ENCODE data around the gene SLC25A42.

- TF ChIP-seq ESRRA (CRISPR knock-in tag; IDR thresholded peaks at IDR 0.05; ENCODE audit: borderline replicate concordance) (no peak), NR2C2 (CRISPR knock-in tag; IDR thresholded peaks at IDR 0.05) (no peak)
- TF ChIP-seq, protein P1, sequence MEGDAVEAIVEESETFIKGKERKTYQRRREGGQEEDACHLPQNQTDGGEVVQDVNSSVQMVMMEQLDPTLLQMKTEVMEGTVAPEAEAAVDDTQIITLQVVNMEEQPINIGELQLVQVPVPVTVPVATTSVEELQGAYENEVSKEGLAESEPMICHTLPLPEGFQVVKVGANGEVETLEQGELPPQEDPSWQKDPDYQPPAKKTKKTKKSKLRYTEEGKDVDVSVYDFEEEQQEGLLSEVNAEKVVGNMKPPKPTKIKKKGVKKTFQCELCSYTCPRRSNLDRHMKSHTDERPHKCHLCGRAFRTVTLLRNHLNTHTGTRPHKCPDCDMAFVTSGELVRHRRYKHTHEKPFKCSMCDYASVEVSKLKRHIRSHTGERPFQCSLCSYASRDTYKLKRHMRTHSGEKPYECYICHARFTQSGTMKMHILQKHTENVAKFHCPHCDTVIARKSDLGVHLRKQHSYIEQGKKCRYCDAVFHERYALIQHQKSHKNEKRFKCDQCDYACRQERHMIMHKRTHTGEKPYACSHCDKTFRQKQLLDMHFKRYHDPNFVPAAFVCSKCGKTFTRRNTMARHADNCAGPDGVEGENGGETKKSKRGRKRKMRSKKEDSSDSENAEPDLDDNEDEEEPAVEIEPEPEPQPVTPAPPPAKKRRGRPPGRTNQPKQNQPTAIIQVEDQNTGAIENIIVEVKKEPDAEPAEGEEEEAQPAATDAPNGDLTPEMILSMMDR (IDR thresholded peaks at IDR 0.05), result no peak
- TF ChIP-seq, protein P2, sequence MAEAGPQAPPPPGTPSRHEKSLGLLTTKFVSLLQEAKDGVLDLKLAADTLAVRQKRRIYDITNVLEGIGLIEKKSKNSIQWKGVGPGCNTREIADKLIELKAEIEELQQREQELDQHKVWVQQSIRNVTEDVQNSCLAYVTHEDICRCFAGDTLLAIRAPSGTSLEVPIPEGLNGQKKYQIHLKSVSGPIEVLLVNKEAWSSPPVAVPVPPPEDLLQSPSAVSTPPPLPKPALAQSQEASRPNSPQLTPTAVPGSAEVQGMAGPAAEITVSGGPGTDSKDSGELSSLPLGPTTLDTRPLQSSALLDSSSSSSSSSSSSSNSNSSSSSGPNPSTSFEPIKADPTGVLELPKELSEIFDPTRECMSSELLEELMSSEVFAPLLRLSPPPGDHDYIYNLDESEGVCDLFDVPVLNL (CRISPR knock-in tag; IDR thresholded peaks at IDR 0.05; ENCODE audit: borderline replicate concordance, low read depth), result no peak
- TF ChIP-seq, protein P3, sequence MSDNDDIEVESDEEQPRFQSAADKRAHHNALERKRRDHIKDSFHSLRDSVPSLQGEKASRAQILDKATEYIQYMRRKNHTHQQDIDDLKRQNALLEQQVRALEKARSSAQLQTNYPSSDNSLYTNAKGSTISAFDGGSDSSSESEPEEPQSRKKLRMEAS (CRISPR knock-in tag; IDR thresholded peaks at IDR 0.05), result no peak
- TF ChIP-seq, protein P4, sequence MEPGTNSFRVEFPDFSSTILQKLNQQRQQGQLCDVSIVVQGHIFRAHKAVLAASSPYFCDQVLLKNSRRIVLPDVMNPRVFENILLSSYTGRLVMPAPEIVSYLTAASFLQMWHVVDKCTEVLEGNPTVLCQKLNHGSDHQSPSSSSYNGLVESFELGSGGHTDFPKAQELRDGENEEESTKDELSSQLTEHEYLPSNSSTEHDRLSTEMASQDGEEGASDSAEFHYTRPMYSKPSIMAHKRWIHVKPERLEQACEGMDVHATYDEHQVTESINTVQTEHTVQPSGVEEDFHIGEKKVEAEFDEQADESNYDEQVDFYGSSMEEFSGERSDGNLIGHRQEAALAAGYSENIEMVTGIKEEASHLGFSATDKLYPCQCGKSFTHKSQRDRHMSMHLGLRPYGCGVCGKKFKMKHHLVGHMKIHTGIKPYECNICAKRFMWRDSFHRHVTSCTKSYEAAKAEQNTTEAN (CRISPR knock-in tag; IDR thresholded peaks at IDR 0.05), result no peak
These were observed 13.1 kb upstream of the SLC25A42 start for GRCh38 chr19:19050731-19051130.
